ENCODE data around the gene KDM4C.

DNA sequence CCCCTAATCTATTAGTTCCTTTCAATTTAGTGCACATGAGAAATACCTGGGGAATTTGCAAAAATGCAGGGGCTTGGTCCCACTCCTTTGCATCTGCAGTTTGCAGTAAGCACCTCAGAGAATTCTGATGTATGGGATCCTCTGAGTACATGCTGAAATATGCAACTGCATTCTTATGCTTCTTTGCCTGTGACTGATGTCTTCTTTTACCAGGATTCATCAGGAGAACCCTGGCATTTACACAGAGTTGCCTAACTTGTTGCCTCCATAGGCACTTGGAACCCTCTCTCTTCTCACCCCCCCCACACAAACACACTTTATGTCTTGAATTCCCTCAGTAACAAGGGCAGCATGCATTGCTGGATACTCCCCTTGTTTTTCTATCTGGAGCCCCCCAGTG is 173.1 kb downstream of the KDM4C start:
- TF ChIP-seq, protein P1, sequence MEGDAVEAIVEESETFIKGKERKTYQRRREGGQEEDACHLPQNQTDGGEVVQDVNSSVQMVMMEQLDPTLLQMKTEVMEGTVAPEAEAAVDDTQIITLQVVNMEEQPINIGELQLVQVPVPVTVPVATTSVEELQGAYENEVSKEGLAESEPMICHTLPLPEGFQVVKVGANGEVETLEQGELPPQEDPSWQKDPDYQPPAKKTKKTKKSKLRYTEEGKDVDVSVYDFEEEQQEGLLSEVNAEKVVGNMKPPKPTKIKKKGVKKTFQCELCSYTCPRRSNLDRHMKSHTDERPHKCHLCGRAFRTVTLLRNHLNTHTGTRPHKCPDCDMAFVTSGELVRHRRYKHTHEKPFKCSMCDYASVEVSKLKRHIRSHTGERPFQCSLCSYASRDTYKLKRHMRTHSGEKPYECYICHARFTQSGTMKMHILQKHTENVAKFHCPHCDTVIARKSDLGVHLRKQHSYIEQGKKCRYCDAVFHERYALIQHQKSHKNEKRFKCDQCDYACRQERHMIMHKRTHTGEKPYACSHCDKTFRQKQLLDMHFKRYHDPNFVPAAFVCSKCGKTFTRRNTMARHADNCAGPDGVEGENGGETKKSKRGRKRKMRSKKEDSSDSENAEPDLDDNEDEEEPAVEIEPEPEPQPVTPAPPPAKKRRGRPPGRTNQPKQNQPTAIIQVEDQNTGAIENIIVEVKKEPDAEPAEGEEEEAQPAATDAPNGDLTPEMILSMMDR (IDR thresholded peaks at IDR 0.05), result no peak
- no peak for TF ChIP-seq POLR2A (IDR thresholded peaks at IDR 0.05)

Measured in thyroid gland (tissue), 4 donors.